H1 (cell line): ENCODE results near the gene KCNMA1. TPM values are rescaled to one million over a fixed set of nuclear protein-coding genes. Genes with fewer than 3 reads are reported as not detected.

Experiments used
- CTCF ChIA-PET: fragments of 300-600 bp; sonication (Branson Sonifier 250); formaldehyde crosslinking; loops from one replicate; lab custom pipeline; 2021; ENCODE audit not compliant: partially characterized antibody; lab: Charles Lee
- POLR2A ChIA-PET: fragments of 300-600 bp; sonication (Branson Sonifier 250); formaldehyde crosslinking; loops from one replicate; lab custom pipeline; 2021; ENCODE audit warnings: inconsistent platforms; ENCODE audit not compliant: partially characterized antibody; lab: Charles Lee
- DNase-seq, 2 experiments: peaks; one replicate each; pipeline versions ENCODE4 v3.0.0 to v3.0.0-alpha.2; 2010 to 2022; ENCODE audit warnings: low spot score in 2 of 2, low read depth in 1 of 2, mixed read lengths in 1 of 2
- FAIRE-seq: peaks from 2 replicates; lab custom pipeline; 2011; peaks lifted over from hg19 to GRCh38; lab: Jason Lieb, UNC
- H2AFZ ChIP-seq: 2 replicates; pipeline ENCODE4 v1.8.1; 2012; ENCODE audit warnings: low read length, inconsistent platforms
- H2AK5ac ChIP-seq: 2 replicates; pipeline ENCODE4 v1.6.1; 2013; ENCODE audit warnings: low read depth, low read length
- H2BK120ac ChIP-seq: replicated peaks from 2 replicates; pipeline ENCODE3; 2013; ENCODE audit warnings: low read depth, low read length, inconsistent platforms
- H2BK12ac ChIP-seq: 2 replicates; pipeline ENCODE4 v1.6.1; 2013; ENCODE audit warnings: low read depth, low read length
- H2BK15ac ChIP-seq: 2 replicates; pipeline ENCODE4 v1.6.1; 2013; ENCODE audit warnings: low read length
- H2BK20ac ChIP-seq: 2 replicates; pipeline ENCODE4 v1.6.1; 2013; ENCODE audit warnings: low read length
- H2BK5ac ChIP-seq: 2 replicates; pipeline ENCODE4 v1.6.1; 2013; ENCODE audit warnings: low read depth, low read length
- H3K14ac ChIP-seq: 2 replicates; pipeline ENCODE4 v1.6.1; 2013; ENCODE audit warnings: inconsistent platforms; ENCODE audit not compliant: insufficient read length
- H3K18ac ChIP-seq: 2 replicates; pipeline ENCODE4 v1.6.1; 2013; ENCODE audit warnings: low read length; ENCODE audit errors: extremely low read depth
- H3K23ac ChIP-seq: 2 replicates; pipeline ENCODE4 v1.6.1; 2013; ENCODE audit warnings: inconsistent platforms; ENCODE audit not compliant: insufficient read length
- H3K23me2 ChIP-seq: 2 replicates; pipeline ENCODE4 v1.6.1; 2013; ENCODE audit warnings: low read depth, low read length
- H3K27ac ChIP-seq: 2 replicates; pipeline ENCODE4 v1.6.1; 2011; ENCODE audit warnings: low read depth, low read length, inconsistent platforms
- H3K27me3 ChIP-seq, 4 experiments: replicated peaks in 1 of 4; 1 replicate in 1 of 4; 2 replicates in 3 of 4; pipeline versions ENCODE4 v1.6.1 to v1.8.1; 2011 to 2013; ENCODE audit warnings: low read length in 3 of 4, mild to moderate bottlenecking in 3 of 4, inconsistent platforms in 2 of 4, mixed read lengths in 2 of 4, moderate library complexity in 1 of 4; ENCODE audit not compliant: control insufficient read depth in 3 of 4, insufficient read depth in 3 of 4; ENCODE audit errors: extremely low read depth in 1 of 4
- H3K36me3 ChIP-seq, 4 experiments: 2 replicates each; pipeline versions ENCODE4 v1.6.1 to v1.8.1; 2011 to 2013; ENCODE audit warnings: mild to moderate bottlenecking in 4 of 4, low read length in 3 of 4, moderate library complexity in 2 of 4, control low read depth in 1 of 4, inconsistent platforms in 1 of 4; ENCODE audit not compliant: insufficient read depth in 4 of 4, control insufficient read depth in 2 of 4
- H3K4ac ChIP-seq: replicated peaks from 2 replicates; pipeline ENCODE3; 2013; ENCODE audit warnings: low read length, low read depth, mixed read lengths, inconsistent platforms; ENCODE audit not compliant: insufficient read length
- H3K4me1 ChIP-seq, 4 experiments: replicated peaks in 1 of 4; 1 replicate in 1 of 4; 2 replicates in 3 of 4; pipeline versions ENCODE4 v1.6.1 to v1.8.1; 2011 to 2013; ENCODE audit warnings: low read length in 3 of 4, inconsistent platforms in 2 of 4, mixed read lengths in 1 of 4; ENCODE audit not compliant: insufficient read depth in 4 of 4, control insufficient read depth in 3 of 4
- H3K4me2 ChIP-seq, 2 experiments: 2 replicates each; pipeline versions ENCODE4 v1.6.1 to v1.8.1; 2011 to 2013; ENCODE audit warnings: low read depth in 2 of 2, low read length in 2 of 2, control low read depth in 1 of 2, inconsistent platforms in 1 of 2, mild to moderate bottlenecking in 1 of 2; ENCODE audit not compliant: insufficient read depth in 1 of 2
- H3K4me3 ChIP-seq, 4 experiments: fragments of 200-600, 300-600 bp in 1 of 4; sonication (generic), shearing (Covaris generic), sonication (Bioruptor Twin) in 1 of 4; 2 replicates each; pipeline versions ENCODE4 v1.5.1 to v1.8.1; 2011 to 2016; ENCODE audit warnings: low read length in 4 of 4, low read depth in 3 of 4, control low read depth in 2 of 4, inconsistent platforms in 2 of 4, mild to moderate bottlenecking in 2 of 4, mixed read lengths in 1 of 4, moderate library complexity in 1 of 4; ENCODE audit not compliant: insufficient read depth in 2 of 4; ENCODE audit errors: extremely low read depth in 1 of 4
- H3K56ac ChIP-seq: replicated peaks from 2 replicates; pipeline ENCODE3; 2013; ENCODE audit warnings: low read depth, mild to moderate bottlenecking, mixed read lengths, low read length, inconsistent platforms; ENCODE audit not compliant: insufficient read length
- H3K79me1 ChIP-seq: 2 replicates; pipeline ENCODE4 v1.6.1; 2013; ENCODE audit warnings: low read depth, low read length, control low read depth
- H3K79me2 ChIP-seq, 2 experiments: 2 replicates each; pipeline versions ENCODE4 v1.6.1 to v1.8.1; 2012 to 2013; ENCODE audit warnings: low read length in 2 of 2, mild to moderate bottlenecking in 2 of 2, inconsistent platforms in 1 of 2; ENCODE audit not compliant: insufficient read depth in 2 of 2, control insufficient read depth in 1 of 2
- H3K9ac ChIP-seq, 4 experiments: replicated peaks in 1 of 4; 1 replicate in 1 of 4; 2 replicates in 3 of 4; pipeline versions ENCODE4 v1.6.1 to v1.8.1; 2011 to 2013; ENCODE audit warnings: low read depth in 3 of 4, low read length in 3 of 4, control low read depth in 2 of 4, mild to moderate bottlenecking in 2 of 4, moderate library complexity in 2 of 4, inconsistent platforms in 1 of 4; ENCODE audit errors: extremely low read depth in 1 of 4
- H3K9me3 ChIP-seq, 2 experiments: 2 replicates each; pipeline versions ENCODE4 v1.6.1 to v1.8.1; 2012 to 2013; ENCODE audit warnings: mild to moderate bottlenecking in 2 of 2, moderate library complexity in 2 of 2, control low read depth in 1 of 2, inconsistent platforms in 1 of 2, low read depth in 1 of 2, low read length in 1 of 2, mixed read lengths in 1 of 2; ENCODE audit not compliant: insufficient read depth in 2 of 2
- H4K20me1 ChIP-seq, 2 experiments: replicated peaks in 1 of 2; 2 replicates each; pipeline versions ENCODE3 to v1.8.1; 2011 to 2013; ENCODE audit warnings: inconsistent platforms in 2 of 2, low read length in 2 of 2, mild to moderate bottlenecking in 1 of 2; ENCODE audit not compliant: insufficient read depth in 2 of 2, control insufficient read depth in 1 of 2
- H4K5ac ChIP-seq: 2 replicates; pipeline ENCODE4 v1.6.1; 2013; ENCODE audit warnings: low read length, low read depth, mixed read lengths, inconsistent platforms; ENCODE audit not compliant: insufficient read length
- H4K8ac ChIP-seq: 2 replicates; pipeline ENCODE4 v1.8.0; 2013; ENCODE audit warnings: mild to moderate bottlenecking, moderate library complexity, low read length, inconsistent platforms; ENCODE audit not compliant: insufficient read depth; ENCODE audit errors: extremely low read depth
- H4K91ac ChIP-seq: replicated peaks from 2 replicates; pipeline ENCODE3; 2013; ENCODE audit warnings: low read length, mixed read lengths, inconsistent platforms; ENCODE audit not compliant: insufficient read length
- CHD1 ChIP-seq: IDR thresholded peaks from 2 replicates; pipeline ENCODE4 v1.6.1; 2012; ENCODE audit warnings: low read depth, low read length, improper control_type of control experiment
- SIX5 ChIP-seq: IDR thresholded peaks from 2 replicates; pipeline ENCODE4 v1.6.1; 2011; ENCODE audit warnings: mild to moderate bottlenecking, low read depth, low read length
- WGBS, 2 experiments: shearing (Covaris generic) in 1 of 2; methylation state at CpG; one replicate each; pipeline versions ENCODE4 v1.1.6 to v1.1.7; 2013 to 2015; ENCODE audit warnings: low lambda C conversion rate in 2 of 2, mixed read lengths in 2 of 2, inconsistent platforms in 1 of 2, low coverage in 1 of 2, missing lambda C conversion rate in 1 of 2; ENCODE audit not compliant: insufficient replicate concordance in 2 of 2, insufficient coverage in 1 of 2, insufficient read length in 1 of 2; ENCODE audit errors: extremely low coverage in 1 of 2, missing lambda C conversion rate in 1 of 2; 5-methylcytosine and 5-hydroxymethylcytosine counted together
- polyA plus RNA-seq, 7 experiments: library from polyadenylated mRNA; depleted of rRNA in 3 of 7; stranded (reverse) in 5 of 7; unstranded in 2 of 7; fragments of >200 nt in 5 of 7; fragments of 200-250 nt in 2 of 7; gene quantifications; 1 replicate in 5 of 7; 2 replicates in 1 of 7; 4 replicates in 1 of 7; pipeline versions ENCODE4 v1.2.1 to v1.2.3, GENCODE V29; 2011 to 2013; ENCODE audit warnings: missing spikeins in 2 of 7, mixed read lengths in 2 of 7
- total RNA-seq: library from RNA; stranded (reverse); fragmentation: NEBNext Ultra II Directional; extraction: Animal tissue kit (Norgen Biotek cat#: 25700); gene quantifications from 2 replicates; pipeline ENCODE4 v1.2.1, GENCODE V29; 2021

KCNMA1 gene
- total and polyA plus RNA-seq, 2 of the 8 experiments (the other 6 are each of a cell fraction or from before 2014, with no cell fraction given): 10.2 to 11.1 TPM

DNA sequence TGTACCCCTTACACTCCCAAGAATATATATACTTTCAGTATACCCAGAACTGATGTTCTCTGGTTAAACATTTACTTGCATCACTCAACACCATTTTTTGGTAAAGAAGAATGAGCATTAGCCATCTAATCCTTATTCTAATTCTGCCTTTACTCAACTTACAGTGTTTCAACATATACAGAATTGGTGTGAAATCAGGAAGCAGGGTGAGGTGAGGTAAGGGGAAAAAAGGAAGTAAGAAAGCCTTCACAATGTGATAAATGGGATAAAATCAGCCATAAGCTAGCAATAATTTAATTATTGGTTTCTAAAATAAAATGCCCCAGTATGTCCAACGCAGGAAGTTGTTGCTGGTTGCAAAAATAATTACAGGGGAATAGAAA, 605.4 kb downstream of the KCNMA1 start:
- no peak overlapping the region for H3K4me2 ChIP-seq
- CTCF ChIA-PET: interaction anchor here (0.7 to 1.1 kb wide), 4 partner anchors 51 to 327 kb away, joined by 3 read pairs; no protein-coding TSS in a partner anchor
- WGBS, 2 experiments: 86% methylated on average over 1 of the region's 1 CpG; no CpG with 5 or more reads in 1 of the 2 experiments

More for the DNA sequence above, 605.4 kb downstream of the KCNMA1 start:
- Histone ChIP-seq H2BK120ac (no peak overlapping the region), H2BK20ac (no peak overlapping the region), H3K9ac (no peak overlapping the region), H3K14ac (no peak overlapping the region), H3K36me3 (no peaks in the 10 kb centered on the region), H3K27ac (no peak overlapping the region), H2AK5ac (no peak overlapping the region), H2BK12ac (no peak overlapping the region), H4K20me1 (no peaks in the 10 kb centered on the region), H3K23ac (no peak overlapping the region), H2AFZ (no peak overlapping the region), H3K56ac (no peak overlapping the region), H3K18ac (no peak overlapping the region), H3K79me2 (no peaks in the 10 kb centered on the region), H3K27me3 (no peaks in the 10 kb centered on the region), H3K4me1 (no peaks in the 10 kb centered on the region), H3K23me2 (no peaks in the 10 kb centered on the region), H4K91ac (no peak overlapping the region)
- POLR2A ChIA-PET: no interaction called here
- TF ChIP-seq CHD1: no peak
- TF ChIP-seq SIX5: no peak
- TF ChIP-seq, all 59 proteins: peak for 0
- Histone ChIP-seq H2BK5ac (no peak overlapping the region), H4K8ac (no peak overlapping the region), H3K9me3 (no peaks in the 10 kb centered on the region), H2BK15ac (no peak overlapping the region), H4K5ac (no peak overlapping the region), H3K4ac (no peak overlapping the region), H3K79me1 (no peaks in the 10 kb centered on the region), H3K4me3 (no peak overlapping the region)
- DNase-seq: no peak
- no peak for FAIRE-seq
